ENCODE data around the gene RCSD1. TPM values are rescaled to one million over a fixed set of nuclear protein-coding genes. Genes with fewer than 3 reads are reported as not detected.
"Not testable (repeated sequence)": the region's sequence is repeated elsewhere in the genome, so short reads cannot be mapped to it uniquely, and the experiment has no call there.

The RCSD1 gene
- total RNA-seq: 10 to 100 TPM; 33.6 to 38.7 TPM
- long read RNA-seq, transcript RCSD1-202 (7 exons, 3,135 nt): major isoform, 35 of 44 reads
- long read RNA-seq, partial matches to known transcripts: 5 of 44 reads
- long read RNA-seq, other reads (novel, unspliced or antisense): 3 of 44 reads

DNA sequence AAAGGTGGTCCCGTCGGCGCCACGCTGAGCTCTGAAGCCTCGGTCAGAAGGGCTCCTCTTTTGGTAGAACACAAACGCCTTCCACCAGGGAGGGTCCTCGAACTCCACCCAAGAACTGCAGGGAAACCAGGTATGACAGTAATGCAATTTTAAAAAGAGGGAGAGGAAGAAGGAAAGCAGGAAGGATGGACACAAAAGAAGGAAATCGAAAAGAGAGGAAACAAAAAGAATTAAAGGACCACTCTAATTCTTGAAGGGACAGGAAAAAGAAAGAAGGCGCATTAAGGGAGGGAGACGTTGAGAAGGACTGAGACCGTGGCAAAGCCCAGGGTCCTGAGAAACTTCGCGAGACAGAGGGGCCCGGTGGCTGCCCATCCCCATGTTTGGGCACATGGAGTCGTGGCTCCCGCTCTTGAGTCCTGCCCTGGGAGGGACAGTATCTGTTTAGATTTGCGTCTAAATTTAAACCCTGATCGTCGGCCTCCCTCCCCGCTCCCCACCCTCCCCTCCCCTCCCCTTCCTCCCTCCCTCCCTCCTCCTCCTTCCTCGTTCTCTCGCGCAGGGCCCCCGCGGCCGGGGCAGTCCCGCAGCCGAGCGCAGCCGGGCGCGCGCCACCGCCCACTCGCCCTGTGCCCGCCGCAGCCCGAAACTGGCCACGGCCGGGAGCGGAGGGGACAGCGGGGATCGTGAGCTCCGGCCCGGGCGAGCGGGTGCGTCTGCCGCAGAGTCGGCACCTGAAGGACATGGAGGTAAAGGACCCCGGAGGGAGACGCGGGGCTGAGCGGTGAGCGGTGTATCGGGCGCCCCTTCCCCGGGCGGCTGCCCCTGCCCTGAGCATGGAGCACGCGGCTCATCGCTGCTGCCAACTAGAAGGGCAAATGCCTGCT is at the start of gene RCSD1:
RCSD1 (plus strand) TSS at position 552 of the 887 bp plus-strand sequence; CDS start at position 744, 192 bp downstream.
- intact Hi-C loops (cut with DNase I): loop anchor here in 1 of 2 donors (5.0 kb wide), 1 partner anchor 52 kb away; no protein-coding TSS in a partner anchor

DNA sequence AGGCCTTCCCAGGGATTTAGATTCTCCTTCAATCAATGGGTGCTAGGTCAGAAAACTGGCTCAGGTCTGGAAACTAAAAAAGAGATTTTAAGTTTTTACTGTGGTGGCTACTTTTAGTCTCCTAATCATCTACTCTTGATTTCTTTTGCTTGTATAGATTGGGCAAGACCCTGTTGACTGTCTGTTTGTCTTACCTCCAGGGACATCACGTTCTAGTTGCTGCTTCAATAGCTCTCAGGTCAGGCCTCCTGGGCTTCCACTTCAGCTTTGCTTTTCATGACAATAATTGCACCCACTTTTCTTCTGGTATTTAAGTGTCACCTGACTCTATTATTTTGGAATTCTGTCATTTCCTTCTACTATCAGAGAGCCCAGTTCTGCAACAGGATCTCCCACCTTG is 48.0 kb upstream of the RCSD1 start:
- intact Hi-C loops (cut with DNase I): no loop called here
- ATAC-seq: no peak

More for the DNA sequence above, at the start of gene RCSD1:
- DNase-seq (peak; percentile 64), ATAC-seq (peak; percentile 83 to 85)

DNA sequence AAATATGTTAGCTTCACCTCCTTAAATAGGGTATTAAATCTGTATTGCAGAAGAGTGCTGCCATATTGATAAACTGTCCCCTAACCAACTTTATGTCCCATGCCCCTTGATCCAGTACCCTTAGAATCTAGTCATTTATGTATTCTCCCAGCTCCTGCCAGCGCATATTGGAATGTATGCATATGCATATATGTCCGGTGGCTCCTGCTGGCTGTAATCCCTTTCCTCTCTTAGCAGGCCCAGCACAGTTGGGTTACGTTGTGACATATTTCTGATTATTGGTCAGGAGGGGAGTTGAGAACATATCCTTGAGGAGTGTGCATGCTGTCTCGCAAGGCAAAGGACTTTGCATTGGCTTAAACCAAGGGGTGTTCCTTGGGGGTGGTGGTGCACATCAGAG is 47.3 kb upstream of the RCSD1 start:
- DNase-seq (no peak), ATAC-seq (no peak)
- intact Hi-C loops (cut with DNase I): no loop called here

More for the DNA sequence above, 48.0 kb upstream of the RCSD1 start:
- DNase-seq: no peak

DNA sequence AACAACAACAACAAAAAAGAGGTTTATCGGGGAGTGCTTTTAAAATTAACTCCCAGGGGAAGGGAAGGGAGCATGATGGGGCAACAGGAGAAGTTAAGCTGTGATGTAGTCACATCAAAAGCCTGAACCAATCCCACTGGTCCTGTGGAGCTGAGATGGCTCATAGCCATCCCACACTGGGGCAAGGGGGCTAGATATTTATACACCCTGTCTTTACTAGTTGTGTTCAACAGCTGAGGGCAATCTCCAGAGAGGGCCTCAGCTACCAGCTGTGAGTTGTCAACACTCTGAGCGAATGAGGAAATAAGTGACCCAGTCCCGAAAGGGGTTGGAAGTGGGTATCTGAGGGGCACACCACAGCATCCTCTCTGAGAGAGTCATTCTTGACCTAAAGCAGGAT is 45.5 kb upstream of the RCSD1 start:
- intact Hi-C loops (cut with DNase I): no loop called here
- ATAC-seq (no peak), DNase-seq (no peak)

DNA sequence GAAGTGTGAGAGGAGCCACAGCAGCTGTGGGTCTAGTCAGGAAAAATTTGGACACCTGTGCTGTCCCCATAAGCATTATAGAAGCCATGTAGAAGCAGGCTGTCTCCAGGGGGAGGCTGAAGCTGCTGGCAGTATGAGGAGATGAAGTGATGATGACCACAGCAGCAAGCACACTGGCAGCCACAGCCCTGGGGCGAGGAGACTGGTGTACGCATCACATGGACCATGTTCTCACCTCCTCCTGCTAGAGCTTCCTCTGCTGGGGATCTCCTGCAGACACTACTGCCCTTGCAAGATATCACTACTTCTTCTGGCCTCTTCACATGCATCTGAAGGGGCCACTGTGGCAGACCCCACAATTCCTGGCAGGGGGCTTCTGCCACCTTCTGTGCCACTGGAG is 42.7 kb upstream of the RCSD1 start:
- no peak for DNase-seq
- no peak for ATAC-seq
- intact Hi-C loops (cut with DNase I): no loop called here

- intact Hi-C loops (cut with DNase I): no loop called here
- DNase-seq (no peak), ATAC-seq (no peak)
These were observed 42.2 kb upstream of the RCSD1 start for GRCh38 chr1:167587872-167588271.

DNA sequence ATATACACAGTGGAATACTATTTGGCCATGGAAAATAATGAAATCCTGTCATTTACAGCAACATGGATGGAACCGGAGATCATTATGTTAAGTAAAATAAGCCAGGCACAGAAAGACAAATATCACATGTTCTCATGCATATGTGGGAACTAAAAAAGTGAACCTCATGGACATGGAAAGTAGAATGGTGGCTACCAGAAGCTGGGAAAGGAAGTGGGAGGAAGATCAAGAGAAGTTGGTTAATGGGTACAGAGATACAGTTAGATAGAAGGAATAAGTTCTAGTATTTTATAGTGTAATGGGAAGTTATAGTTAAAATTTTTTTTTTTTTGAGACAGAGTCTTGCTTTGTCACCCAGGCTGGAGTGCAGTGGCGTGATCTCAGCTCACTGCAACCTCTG is 41.7 kb upstream of the RCSD1 start:
- DNase-seq (no peak), ATAC-seq (no peak)
- intact Hi-C loops (cut with DNase I): no loop called here

DNA sequence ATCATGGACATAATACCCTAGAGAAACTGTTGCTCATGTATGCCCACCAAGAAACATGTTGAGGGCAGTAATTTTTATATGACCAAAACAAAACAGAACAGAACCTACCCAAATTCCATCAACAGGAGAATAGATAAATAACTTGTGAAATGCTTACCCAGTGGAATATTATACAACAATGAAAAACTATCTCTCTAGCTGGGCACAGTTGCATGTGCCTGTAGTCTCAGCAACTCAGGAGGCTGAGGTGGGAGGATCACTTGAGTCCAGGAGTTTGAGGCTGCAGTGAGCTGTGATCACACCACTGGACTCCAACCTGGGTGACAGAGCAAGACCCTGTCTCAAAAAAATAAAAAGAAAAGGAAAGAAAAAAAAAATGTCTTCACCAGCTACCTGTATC is 37.6 kb upstream of the RCSD1 start:
- ATAC-seq (no peak), DNase-seq (no peak)
- intact Hi-C loops (cut with DNase I): no loop called here

DNA sequence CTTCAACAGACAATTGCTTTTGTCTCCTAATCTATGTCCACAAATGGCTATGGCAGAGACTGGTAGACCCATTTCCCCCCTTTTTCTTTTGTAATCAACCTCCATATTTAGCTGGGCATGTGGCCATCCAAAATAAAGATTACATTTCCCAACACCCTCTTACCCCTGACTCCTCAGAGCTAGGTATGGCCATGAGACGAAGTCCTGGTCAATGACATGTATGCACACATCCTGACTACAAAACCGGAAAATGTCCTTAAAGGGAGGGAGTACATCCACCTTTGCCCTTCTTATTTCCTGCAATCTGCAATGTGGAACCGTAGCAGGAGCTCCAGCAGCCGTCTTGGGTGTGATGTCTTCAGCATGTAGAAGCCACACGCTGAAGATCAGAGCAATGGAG is 36.2 kb upstream of the RCSD1 start:
- DNase-seq (no peak), ATAC-seq (no peak)
- intact Hi-C loops (cut with DNase I): no loop called here

DNA sequence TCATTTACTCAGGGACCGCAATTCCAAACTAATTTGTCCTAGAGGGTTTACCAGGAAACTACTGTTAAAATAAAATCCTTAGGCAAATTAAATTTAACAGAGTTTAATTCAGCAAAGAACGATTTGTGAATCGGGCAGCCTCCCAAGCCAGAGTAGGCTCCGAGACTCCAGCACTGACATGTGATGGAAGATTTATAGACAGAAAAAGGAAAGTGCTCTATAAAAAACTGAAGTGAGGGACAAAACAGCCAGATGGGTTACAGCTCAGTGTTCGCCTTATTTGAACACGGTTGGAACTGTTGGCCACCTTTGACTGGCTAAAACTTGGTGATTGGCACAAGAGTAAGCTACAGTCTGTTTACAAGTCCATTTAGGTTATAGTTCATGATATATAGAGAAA is 35.2 kb upstream of the RCSD1 start:
- no peak for DNase-seq
- no peak for ATAC-seq
- intact Hi-C loops (cut with DNase I): no loop called here

GRCh38 chr1:167599957-167600581 is 30.0 kb upstream of the RCSD1 start:
- intact Hi-C loops (cut with DNase I): loop anchor here (1.0 to 10.0 kb wide), 4 partner anchors 87 to 205 kb away; no protein-coding TSS in a partner anchor
- DNase-seq: peak; percentile 31
- peak; percentile 82 to 86 for ATAC-seq

- DNase-seq (peak; percentile 36), ATAC-seq (peak; percentile 51 to 81)
- intact Hi-C loops (cut with DNase I): loop anchor here (2.0 to 10.0 kb wide), 3 partner anchors 87 to 203 kb away; no protein-coding TSS in a partner anchor
These were observed 28.3 kb upstream of the RCSD1 start for GRCh38 chr1:167601442-167602383.

GRCh38 chr1:167602840-167603239 is 27.2 kb upstream of the RCSD1 start:
- DNase-seq (no peak), ATAC-seq (no peak)
- intact Hi-C loops (cut with DNase I): loop anchor here (10.0 kb wide), 2 partner anchors 192 to 202 kb away; no protein-coding TSS in a partner anchor

DNA sequence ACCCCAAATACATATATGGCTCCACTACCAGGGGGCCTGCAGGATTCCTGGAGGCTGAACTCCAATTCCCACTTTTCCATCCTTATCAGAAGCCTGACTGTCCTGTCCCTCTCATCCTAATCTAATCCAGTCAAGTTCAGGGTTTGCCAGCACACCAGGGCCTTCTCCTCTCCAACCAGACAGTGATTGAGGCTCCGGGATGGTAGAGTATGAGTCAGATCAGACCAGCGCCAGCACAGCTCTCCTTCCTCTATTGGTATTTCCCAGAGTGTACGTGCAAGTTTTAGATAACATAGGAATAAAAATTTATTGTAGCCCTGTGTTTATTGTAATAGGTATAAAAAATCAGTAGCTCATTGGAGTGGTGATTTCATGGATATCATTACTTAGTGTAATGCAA is 24.5 kb upstream of the RCSD1 start:
- DNase-seq (no peak), ATAC-seq (peak in 1 of 2 donors; percentile 24)
- intact Hi-C loops (cut with DNase I): loop anchor here (10.0 kb wide), 2 partner anchors 189 to 199 kb away; no protein-coding TSS in a partner anchor

GRCh38 chr1:167611983-167612382 is 18.0 kb upstream of the RCSD1 start:
- ATAC-seq (no peak), DNase-seq (no peak)
- intact Hi-C loops (cut with DNase I): no loop called here

- DNase-seq (no peak), ATAC-seq (no peak)
- intact Hi-C loops (cut with DNase I): no loop called here
These were observed 17.2 kb upstream of the RCSD1 start for GRCh38 chr1:167612587-167613385.

DNA sequence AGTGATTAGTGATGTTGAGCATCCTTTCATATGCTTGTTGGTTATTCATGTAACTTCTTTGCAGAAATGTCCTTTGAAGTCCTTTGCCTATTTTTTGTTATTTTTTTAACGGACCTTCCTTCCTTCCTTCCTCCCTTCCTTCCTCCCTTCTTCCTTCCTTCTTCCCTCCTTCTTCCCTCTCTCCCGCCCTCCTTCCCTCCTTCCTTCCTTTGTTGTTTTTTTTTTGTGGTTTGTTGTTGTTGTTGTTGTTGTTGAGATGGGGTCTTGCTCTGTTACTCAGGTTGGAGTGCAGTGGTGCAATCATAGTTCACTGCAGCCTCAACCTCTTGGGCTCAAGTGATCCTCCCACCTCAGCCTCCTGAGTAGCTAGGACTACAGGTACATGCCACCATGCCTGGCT is 16.0 kb upstream of the RCSD1 start:
- ATAC-seq; DNase-seq; intact Hi-C loops (cut with DNase I): not testable (repeated sequence)

- DNase-seq (no peak), ATAC-seq (no peak)
- intact Hi-C loops (cut with DNase I): no loop called here
These were observed 15.2 kb upstream of the RCSD1 start for GRCh38 chr1:167614851-167615250.

Data from left cardiac atrium (tissue), 4 donors.